Activated naive CD4-positive, alpha-beta T cell treated with anti-CD3 and anti-CD28 coated beads for 36 hours (primary cell): ENCODE measurements around the gene GRK1. TPM values are rescaled to one million over a fixed set of nuclear protein-coding genes. Genes with fewer than 3 reads are reported as not detected.

Experiments used
- CTCF ChIA-PET: fragments of 350-600 bp; sonication (Branson Sonifier 250); formaldehyde crosslinking; loops from one replicate; lab custom pipeline; 2021; ENCODE audit warnings: antibody characterized with exemption; lab: Charles Lee
- DNase-seq: peaks from one replicate; pipeline ENCODE4 v3.0.0-alpha.2; 2020
- H3K27ac Mint-ChIP-seq: one replicate; pipeline ENCODE4 v1.8.0; 2021; ENCODE audit warnings: mild to moderate bottlenecking, mixed read lengths
- H3K27me3 Mint-ChIP-seq: one replicate; pipeline ENCODE4 v1.8.0; 2021; ENCODE audit warnings: low read depth, mixed read lengths
- H3K36me3 Mint-ChIP-seq: one replicate; pipeline ENCODE4 v1.8.0; 2021; ENCODE audit warnings: low read depth, mixed read lengths
- H3K4me1 Mint-ChIP-seq: one replicate; pipeline ENCODE4 v1.8.0; 2021; ENCODE audit warnings: low read depth, mixed read lengths
- H3K4me3 Mint-ChIP-seq: one replicate; pipeline ENCODE4 v1.8.0; 2021; ENCODE audit warnings: mild to moderate bottlenecking, moderate library complexity, mixed read lengths
- H3K9me3 Mint-ChIP-seq: one replicate; pipeline ENCODE4 v1.8.0; 2021; ENCODE audit warnings: mixed read lengths
- intact Hi-C: fragments of 100-400 bp; cut with micrococcal nuclease; formaldehyde crosslinking; loops from one replicate; pipeline ENCODE4 v1.15.1; 2023
- total RNA-seq, 2 experiments: library from RNA; stranded (reverse); gene quantifications; one replicate each; pipeline ENCODE4 v1.2.3, GENCODE V29; 2021

GRK1 gene
- total RNA-seq, 2 experiments from 2014 or later, result 0.10 TPM; not detected in 1

DNA sequence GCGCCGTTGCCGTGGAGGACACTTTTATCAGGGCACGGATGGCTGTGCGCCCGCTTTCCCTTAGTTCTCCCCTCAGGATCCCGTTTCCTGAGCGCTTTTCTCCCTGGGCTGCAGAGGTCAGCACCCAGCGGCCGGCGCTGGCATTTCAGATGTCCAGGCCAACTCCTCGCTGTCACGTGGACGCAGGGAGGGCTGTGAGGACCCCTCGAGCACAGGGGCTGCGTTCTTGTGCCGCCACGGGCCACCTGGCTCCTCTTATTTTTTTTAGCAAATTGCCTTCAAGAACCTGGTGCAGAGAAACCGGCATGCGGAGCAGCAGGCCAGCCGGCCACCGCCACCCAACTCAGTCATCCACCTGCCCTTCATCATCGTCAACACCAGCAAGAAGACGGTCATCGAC lies 31.3 kb upstream of the GRK1 start:
- Mint-ChIP-seq H3K27ac (no peak overlapping the region), H3K36me3 (peaks cover 75% of the 10 kb centered on the region), H3K4me3 (no peak overlapping the region), H3K4me1 (peaks cover 34% of the 10 kb centered on the region), H3K27me3 (no peaks in the 10 kb centered on the region), H3K9me3 (no peaks in the 10 kb centered on the region)
- CTCF ChIA-PET, result no interaction called here
- no peak for DNase-seq
- intact Hi-C loops, result no loop called here

DNA sequence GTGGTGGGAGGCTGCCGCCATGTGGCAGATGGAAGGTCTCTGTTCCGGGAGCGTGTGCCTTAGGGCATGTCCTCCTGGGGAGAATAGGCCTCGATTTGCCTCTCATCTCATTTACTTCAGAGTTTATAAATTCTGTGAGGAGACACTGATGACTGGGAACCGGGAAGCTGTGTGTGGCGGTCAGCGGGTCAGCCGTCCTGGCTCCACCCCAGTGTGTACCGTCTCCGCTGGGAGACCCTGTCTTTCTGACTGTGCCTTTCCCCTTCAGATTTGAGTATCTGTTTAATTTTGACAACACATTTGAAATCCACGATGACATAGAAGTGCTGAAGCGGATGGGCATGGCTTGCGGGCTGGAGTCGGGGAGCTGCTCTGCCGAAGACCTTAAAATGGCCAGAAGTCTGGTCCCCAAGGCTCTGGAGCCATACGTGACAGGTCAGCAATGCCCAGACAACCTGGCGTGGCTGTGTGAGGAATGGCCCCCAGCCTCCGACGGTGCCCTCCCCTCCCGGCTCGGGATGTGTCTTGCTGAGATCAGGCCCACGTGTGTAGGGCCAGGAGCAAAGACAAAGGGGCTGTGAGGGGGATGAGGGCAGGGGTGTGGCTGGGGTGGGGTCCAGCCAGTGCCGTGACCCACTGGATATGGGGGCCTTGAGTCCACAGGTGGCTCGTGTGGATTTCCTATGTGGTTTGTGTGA lies 30.6 kb upstream of the GRK1 start:
- H3K4me1 Mint-ChIP-seq, result peaks cover 34% of the 10 kb centered on the region
- DNase-seq, result no peak
- no peak overlapping the region for H3K27ac Mint-ChIP-seq
- CTCF ChIA-PET, result no interaction called here
- H3K27me3 Mint-ChIP-seq, result no peaks in the 10 kb centered on the region
- intact Hi-C loops, result no loop called here
- no peak overlapping the region for H3K4me3 Mint-ChIP-seq
- H3K9me3 Mint-ChIP-seq, result no peaks in the 10 kb centered on the region
- peaks cover 74% of the 10 kb centered on the region for H3K36me3 Mint-ChIP-seq

DNA sequence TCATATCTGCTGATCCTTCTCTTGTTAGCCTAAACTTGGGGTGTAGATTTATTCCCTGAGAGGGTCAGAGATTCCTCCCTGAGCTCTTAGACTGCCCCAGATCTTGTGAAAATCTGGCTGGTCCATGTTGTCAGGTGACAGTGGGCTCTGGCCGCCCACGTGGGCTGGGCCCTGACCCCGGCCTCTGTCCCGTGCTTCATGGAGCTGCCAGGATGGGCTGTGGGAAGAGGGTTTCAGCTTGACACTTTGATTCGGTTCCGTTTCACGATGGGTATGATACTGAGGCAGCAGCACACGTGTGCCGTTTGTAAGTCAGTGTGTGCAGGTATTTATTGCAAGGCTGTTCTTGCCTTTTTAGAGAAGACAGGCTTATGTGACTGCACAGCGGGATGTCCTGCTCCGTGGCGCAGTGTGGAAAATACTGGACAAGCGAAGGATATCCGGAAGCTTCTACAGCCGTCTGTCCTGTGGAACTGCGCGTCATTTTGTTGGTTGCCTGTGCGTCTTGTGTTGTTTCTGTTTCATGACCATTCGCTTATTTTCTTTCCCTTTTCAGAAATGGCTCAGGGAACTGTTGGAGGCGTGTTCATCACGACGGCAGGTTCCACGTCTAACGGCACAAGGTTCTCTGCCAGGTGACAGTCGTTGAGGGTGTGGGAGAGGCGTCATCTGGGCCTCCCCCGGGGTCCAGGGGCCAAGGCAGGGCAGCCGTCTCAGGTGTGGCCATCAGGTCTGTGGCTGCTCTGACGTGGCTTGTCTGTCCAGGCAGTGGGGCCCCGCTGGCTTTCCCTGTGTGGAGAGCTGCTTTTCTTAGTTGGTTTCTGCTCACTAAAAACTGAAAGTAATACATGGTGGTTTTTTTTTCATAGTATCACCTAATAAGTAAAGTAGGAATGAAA lies 29.5 kb upstream of the GRK1 start:
- peaks cover 28% of the 10 kb centered on the region for H3K4me1 Mint-ChIP-seq
- no peaks in the 10 kb centered on the region for H3K9me3 Mint-ChIP-seq
- H3K27me3 Mint-ChIP-seq, result no peaks in the 10 kb centered on the region
- DNase-seq, result no peak
- CTCF ChIA-PET, result no interaction called here
- intact Hi-C loops, result no loop called here
- H3K4me3 Mint-ChIP-seq, result no peak overlapping the region
- peaks cover 73% of the 10 kb centered on the region for H3K36me3 Mint-ChIP-seq
- no peak overlapping the region for H3K27ac Mint-ChIP-seq

DNA sequence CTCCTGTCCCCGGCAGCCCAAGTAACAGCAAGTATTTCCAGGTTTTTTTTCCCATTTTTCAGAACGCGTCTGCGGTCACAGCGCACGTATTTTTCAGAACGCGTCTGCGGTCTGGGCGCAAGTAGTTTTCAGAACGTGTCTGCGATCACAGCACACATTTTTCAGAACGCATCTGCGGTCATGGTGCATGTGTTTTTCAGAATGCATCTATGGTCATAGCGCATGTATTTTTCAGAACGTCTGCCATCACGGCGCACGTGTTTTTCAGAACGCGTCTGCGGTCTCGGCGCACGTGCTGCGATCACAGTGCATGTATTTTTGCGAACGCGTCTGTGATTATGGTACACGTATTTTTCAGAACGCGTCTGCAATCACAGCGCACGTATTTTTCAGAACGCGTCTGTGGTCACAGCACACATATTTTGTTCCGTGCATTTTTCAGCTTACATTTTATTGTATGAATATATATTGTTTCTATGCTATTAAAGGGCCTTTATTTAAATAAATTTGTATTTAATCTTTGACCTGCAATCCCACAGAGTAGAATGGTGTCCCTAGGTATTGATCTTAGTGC lies 28.8 kb upstream of the GRK1 start:
- Mint-ChIP-seq H3K4me3 (no peak overlapping the region), H3K27me3 (no peaks in the 10 kb centered on the region), H3K36me3 (peaks cover 69% of the 10 kb centered on the region), H3K27ac (no peak overlapping the region), H3K4me1 (peaks cover 20% of the 10 kb centered on the region), H3K9me3 (no peaks in the 10 kb centered on the region)
- DNase-seq, result no peak
- intact Hi-C loops, result no loop called here
- CTCF ChIA-PET, result no interaction called here

DNA sequence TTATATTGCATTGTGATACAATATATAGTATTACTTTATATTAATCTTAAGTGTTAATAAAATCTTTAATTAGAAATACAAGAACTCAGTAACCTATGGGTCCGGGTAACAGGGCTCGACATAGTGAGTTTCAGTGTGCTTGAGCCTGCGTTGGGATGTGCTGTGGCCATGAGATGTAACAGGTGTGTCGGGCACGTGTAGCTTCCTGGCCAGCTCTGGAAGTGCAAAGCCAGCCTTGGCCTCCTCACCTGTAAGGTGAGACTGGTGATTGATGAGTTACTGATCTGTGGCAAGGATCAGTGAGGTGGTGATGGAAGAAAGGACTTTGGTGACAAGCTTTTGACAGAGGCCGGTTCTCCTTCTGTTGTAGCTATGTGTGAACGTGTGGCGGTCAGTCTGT lies 28.2 kb upstream of the GRK1 start:
- Mint-ChIP-seq H3K27ac (no peak overlapping the region), H3K4me3 (no peak overlapping the region), H3K27me3 (no peaks in the 10 kb centered on the region), H3K4me1 (peaks cover 15% of the 10 kb centered on the region), H3K36me3 (peaks cover 64% of the 10 kb centered on the region), H3K9me3 (no peaks in the 10 kb centered on the region)
- CTCF ChIA-PET, result no interaction called here
- intact Hi-C loops, result no loop called here
- DNase-seq, result no peak

DNA sequence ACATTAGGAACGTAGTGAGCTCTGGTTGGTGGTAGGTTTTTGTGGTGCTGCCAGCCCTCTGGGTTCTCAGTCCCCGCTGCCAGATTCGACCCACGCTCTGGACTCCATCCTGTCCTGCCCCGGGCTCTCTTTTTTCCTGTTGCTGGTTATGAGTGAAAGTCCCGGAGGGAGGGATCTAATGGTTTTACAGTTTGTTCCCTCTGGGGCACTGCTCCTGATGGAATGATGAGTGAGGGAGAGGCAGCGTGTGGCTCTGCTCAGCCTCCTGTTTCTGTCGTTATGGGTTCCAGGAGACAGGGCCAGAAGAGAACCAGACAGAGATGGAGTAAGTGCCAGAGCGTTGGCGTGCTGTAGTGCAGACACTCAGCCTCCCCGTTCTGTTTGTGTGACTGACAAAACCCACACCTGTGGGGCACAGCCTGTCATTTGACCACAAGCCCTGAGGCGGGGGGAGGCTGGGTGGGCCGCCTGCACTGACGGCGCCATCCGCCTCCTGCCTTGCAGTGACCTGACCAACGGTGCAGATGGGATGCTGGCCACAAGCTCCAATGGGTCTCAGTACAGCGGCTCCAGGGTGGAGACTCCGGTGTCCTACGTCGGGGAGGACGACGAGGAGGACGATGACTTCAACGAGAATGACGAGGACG lies 27.3 kb upstream of the GRK1 start:
- Mint-ChIP-seq H3K4me3 (no peak overlapping the region), H3K36me3 (peaks cover 54% of the 10 kb centered on the region), H3K27me3 (no peaks in the 10 kb centered on the region), H3K9me3 (no peaks in the 10 kb centered on the region), H3K4me1 (peaks cover 6% of the 10 kb centered on the region), H3K27ac (no peak overlapping the region)
- DNase-seq, result no peak
- CTCF ChIA-PET, result no interaction called here
- intact Hi-C loops, result no loop called here

DNA sequence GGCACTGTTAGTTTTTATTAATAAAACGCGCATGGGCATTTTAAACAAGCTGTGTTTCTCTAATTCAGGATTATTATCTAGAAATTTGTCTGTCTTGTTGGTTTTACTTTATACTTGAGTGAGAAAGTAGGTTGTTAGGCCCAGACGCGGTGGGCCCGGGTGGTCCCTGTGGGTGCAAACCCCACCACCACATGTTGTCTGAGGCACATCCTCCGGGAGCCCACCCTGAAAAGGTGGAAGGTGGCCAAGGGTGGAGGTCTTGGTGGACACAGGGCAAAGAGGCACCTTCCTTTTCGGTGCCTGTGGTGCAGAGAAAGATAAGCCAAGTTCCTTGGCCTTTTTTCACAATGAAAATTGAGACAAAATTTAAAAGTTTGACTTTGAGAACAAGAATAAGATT lies 25.6 kb upstream of the GRK1 start:
- H3K4me1 Mint-ChIP-seq, result peaks cover 14% of the 10 kb centered on the region
- H3K27ac Mint-ChIP-seq, result no peak overlapping the region
- DNase-seq, result no peak
- peaks cover 47% of the 10 kb centered on the region for H3K36me3 Mint-ChIP-seq
- intact Hi-C loops, result no loop called here
- CTCF ChIA-PET, result no interaction called here
- H3K27me3 Mint-ChIP-seq, result no peaks in the 10 kb centered on the region
- no peaks in the 10 kb centered on the region for H3K9me3 Mint-ChIP-seq
- no peak overlapping the region for H3K4me3 Mint-ChIP-seq

DNA sequence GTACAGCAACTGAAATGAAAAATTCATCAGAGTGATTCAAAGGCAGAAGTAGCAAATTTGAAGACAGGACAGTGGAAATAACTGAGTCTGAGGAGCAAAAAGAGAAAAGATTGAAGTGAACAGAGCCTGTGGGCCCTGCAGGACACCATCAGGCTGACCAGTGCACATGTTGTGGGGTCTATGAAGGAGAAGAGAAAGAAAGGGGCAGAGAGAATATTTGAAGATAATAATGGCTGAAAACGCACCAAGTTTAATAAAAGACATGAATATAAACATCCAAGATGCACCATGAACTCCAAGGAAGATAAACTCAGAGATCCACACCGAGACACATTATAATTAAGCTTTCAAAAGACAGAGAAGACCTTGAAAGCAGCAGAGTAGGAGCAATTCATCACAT lies 24.5 kb upstream of the GRK1 start:
- Mint-ChIP-seq H3K27me3 (no peaks in the 10 kb centered on the region), H3K4me3 (no peak overlapping the region), H3K36me3 (peaks cover 37% of the 10 kb centered on the region), H3K27ac (no peak overlapping the region), H3K9me3 (no peaks in the 10 kb centered on the region), H3K4me1 (peaks cover 22% of the 10 kb centered on the region)
- intact Hi-C loops, result no loop called here
- CTCF ChIA-PET, result interaction anchor here (0.7 kb wide), 1 partner anchor 199 kb away, joined by 3 read pairs; no protein-coding TSS in a partner anchor
- no peak for DNase-seq

DNA sequence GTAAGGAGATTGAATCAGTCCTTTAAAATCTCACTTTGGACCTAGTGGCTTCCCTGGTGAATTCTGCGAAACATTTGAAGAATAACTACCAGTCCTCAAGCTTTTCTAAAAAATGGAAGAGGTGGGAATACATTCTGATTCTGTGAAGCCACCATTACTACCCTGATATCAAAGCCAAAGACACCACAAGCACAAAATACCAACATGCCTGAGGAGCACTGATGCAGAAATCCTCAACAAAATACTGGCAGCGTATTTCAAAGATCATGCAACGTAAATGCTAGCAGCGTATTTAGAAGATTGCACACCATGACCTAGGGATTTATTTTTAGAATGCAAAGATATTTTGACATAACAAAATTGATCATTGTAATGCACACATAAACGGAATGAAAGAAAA lies 23.4 kb upstream of the GRK1 start:
- DNase-seq, result no peak
- intact Hi-C loops, result no loop called here
- H3K27ac Mint-ChIP-seq, result no peak overlapping the region
- no peaks in the 10 kb centered on the region for H3K27me3 Mint-ChIP-seq
- H3K4me1 Mint-ChIP-seq, result peaks cover 22% of the 10 kb centered on the region
- peaks cover 30% of the 10 kb centered on the region for H3K36me3 Mint-ChIP-seq
- H3K4me3 Mint-ChIP-seq, result no peak overlapping the region
- H3K9me3 Mint-ChIP-seq, result no peaks in the 10 kb centered on the region
- CTCF ChIA-PET, result no interaction called here

DNA sequence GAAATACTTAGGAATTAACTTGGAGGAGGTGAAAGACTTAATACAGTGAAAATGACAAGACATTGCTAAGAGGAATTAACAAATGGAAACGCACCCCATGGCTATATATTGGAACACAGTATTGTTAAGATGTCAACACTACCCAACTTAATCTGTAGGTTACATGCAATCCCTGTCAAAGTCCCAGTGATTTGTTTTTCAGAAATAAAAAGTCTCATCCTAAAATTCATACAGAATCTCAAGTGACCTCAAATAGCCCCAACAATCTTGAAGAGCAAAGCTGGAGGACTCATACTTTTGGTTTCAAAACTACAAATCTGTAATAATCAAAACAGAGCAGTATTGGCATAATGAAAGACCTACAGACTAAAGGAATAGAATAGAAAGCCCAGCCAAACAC lies 22.2 kb upstream of the GRK1 start:
- Mint-ChIP-seq H3K4me1 (peaks cover 20% of the 10 kb centered on the region), H3K36me3 (peaks cover 23% of the 10 kb centered on the region), H3K27me3 (no peaks in the 10 kb centered on the region), H3K9me3 (no peaks in the 10 kb centered on the region), H3K27ac (no peak overlapping the region), H3K4me3 (no peak overlapping the region)
- CTCF ChIA-PET, result no interaction called here
- intact Hi-C loops, result no loop called here
- DNase-seq, result no peak

DNA sequence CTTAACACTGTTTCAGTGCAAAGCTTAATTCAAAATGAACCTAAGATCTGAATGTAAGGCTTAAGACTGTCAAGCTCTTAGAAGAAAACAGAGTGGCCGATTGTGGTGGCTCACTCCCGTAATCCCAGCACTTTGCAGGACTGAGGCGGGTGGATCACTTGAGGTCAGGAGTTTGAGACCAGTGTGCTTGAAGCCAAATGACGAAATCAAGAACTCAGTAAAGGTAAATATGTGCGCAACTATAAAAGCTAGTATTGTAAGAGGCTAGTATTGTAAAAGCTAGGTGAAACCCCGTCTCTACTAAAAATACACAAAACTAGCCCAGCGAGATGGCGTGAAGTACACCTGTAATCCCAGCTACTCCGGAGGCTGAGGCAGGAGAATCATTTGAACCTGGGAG lies 21.7 kb upstream of the GRK1 start:
- Mint-ChIP-seq H3K36me3 (peaks cover 18% of the 10 kb centered on the region), H3K9me3 (no peaks in the 10 kb centered on the region), H3K27ac (no peak overlapping the region), H3K4me1 (peaks cover 20% of the 10 kb centered on the region), H3K4me3 (no peak overlapping the region), H3K27me3 (no peaks in the 10 kb centered on the region)
- CTCF ChIA-PET, result no interaction called here
- intact Hi-C loops, result no loop called here
- DNase-seq, result no peak

DNA sequence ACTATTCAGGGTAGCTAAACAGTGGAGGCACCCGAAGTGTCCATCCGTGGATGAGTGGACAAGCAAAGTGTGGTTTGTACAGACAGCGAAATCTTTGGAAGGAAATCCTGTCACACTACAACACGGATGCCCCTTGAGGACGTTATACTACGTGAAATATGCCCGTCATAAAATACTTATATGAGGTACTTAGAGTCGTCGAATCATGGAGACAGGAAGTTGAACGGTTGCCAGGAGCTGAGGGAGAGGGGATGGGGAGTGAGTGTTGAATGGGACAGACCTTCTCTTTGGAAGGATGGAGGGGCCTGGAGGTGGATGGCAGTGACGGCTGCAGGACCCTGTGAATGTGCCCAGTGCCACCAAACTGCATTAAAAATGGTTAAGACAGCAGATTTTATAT lies 20.6 kb upstream of the GRK1 start:
- Mint-ChIP-seq H3K27me3 (no peaks in the 10 kb centered on the region), H3K27ac (no peak overlapping the region), H3K9me3 (no peaks in the 10 kb centered on the region), H3K4me3 (no peak overlapping the region), H3K4me1 (peaks cover 20% of the 10 kb centered on the region), H3K36me3 (peaks cover 12% of the 10 kb centered on the region)
- DNase-seq, result peak; percentile 11
- intact Hi-C loops, result no loop called here
- CTCF ChIA-PET, result interaction anchor here (0.6 kb wide), 1 partner anchor 8 kb away, joined by 8 read pairs; no protein-coding TSS in a partner anchor
